C4-2B (cell line): ENCODE measurements around the gene FAM83G.

Experiments
- CTCF ChIP-seq: fragments of 450-650 bp; conservative IDR thresholded peaks from 2 replicates; pipeline ENCODE4 v1.5.1; 2017; ENCODE audit warnings: mild to moderate bottlenecking
- ZFX ChIP-seq: fragments of 450-650 bp; IDR thresholded peaks from 2 replicates; pipeline ENCODE4 v1.6.1; 2017

- TF ChIP-seq CTCF (no peak), ZFX (no peak)
Measured at GRCh38 chr17:18977646-18978045, 26.9 kb downstream of the FAM83G start.
